K562 (cell line): ENCODE results near the gene GNAT1. TPM values are rescaled to one million over a fixed set of nuclear protein-coding genes. Genes with fewer than 3 reads are reported as not detected.

Source experiments
- ATAC-seq: fragments of 200-7000 bp; cut with Tn5 transposase; 3 replicates; pipeline ENCODE4 v1.9.1; 2020; ENCODE audit warnings: moderate library complexity
- BruUV-seq: library from RNA; stranded (reverse); fragments of 400-500 nt; replicated peaks from 2 replicates; lab custom pipeline; 2021; lab: Mats Ljungman, UMichigan
- CTCF ChIA-PET: fragments of 300-600 bp; formaldehyde crosslinking; extraction: SDS; loops from one replicate; lab custom pipeline; 2021; ENCODE audit warnings: low intra/inter-chr PET ratio; lab: Yijun Ruan, JAX
- POLR2A ChIA-PET: fragments of 300-600, 350-650 bp; sonication (Branson Sonifier 250); formaldehyde crosslinking; extraction: SDS; loops from one replicate; lab custom pipeline; 2021; ENCODE audit warnings: antibody characterized with exemption, inconsistent platforms; lab: Yijun Ruan, JAX
- DNase-seq, 4 experiments: peaks; one replicate each; pipeline versions ENCODE4 v3.0.0 to v3.0.0-alpha.2; 2011 to 2018; ENCODE audit warnings: low spot score in 3 of 4, mixed read lengths in 3 of 4; ENCODE audit errors: extremely low read depth in 1 of 4
- FAIRE-seq: peaks from 2 replicates; lab custom pipeline; 2011; peaks lifted over from hg19 to GRCh38; lab: Jason Lieb, UNC
- H2AFZ ChIP-seq: 2 replicates; pipeline ENCODE4 v1.6.0; 2011; ENCODE audit warnings: low read depth, low read length, control low read depth, inconsistent platforms
- H3K27ac ChIP-seq: fragments of 200-600 bp; 3 replicates; pipeline ENCODE4 v1.8.0; 2011; ENCODE audit warnings: low read depth, mild to moderate bottlenecking, control low read depth, inconsistent platforms, low read length, moderate library complexity, mixed read lengths; ENCODE audit errors: extremely low read depth
- H3K27me3 ChIP-seq, 2 experiments: fragments of 300-600 bp in 1 of 2; 2 replicates in 1 of 2; 3 replicates in 1 of 2; pipeline versions ENCODE4 v1.6.0 to v1.8.0; 2011; ENCODE audit warnings: inconsistent platforms in 2 of 2, low read length in 2 of 2, mild to moderate bottlenecking in 1 of 2, mixed read lengths in 1 of 2, moderate library complexity in 1 of 2; ENCODE audit not compliant: control insufficient read depth in 2 of 2, insufficient read depth in 2 of 2
- H3K36me3 ChIP-seq: fragments of 300-600 bp; 3 replicates; pipeline ENCODE4 v1.8.0; 2011; ENCODE audit warnings: mild to moderate bottlenecking, low read length, inconsistent platforms; ENCODE audit not compliant: control insufficient read depth, insufficient read depth
- H3K4me1 ChIP-seq, 2 experiments: fragments of 200-600 bp in 1 of 2; replicated peaks in 1 of 2; 2 replicates in 1 of 2; 3 replicates in 1 of 2; pipeline versions ENCODE4 v1.5.1 to v1.8.0; 2011; ENCODE audit warnings: inconsistent platforms in 2 of 2, low read length in 2 of 2, mild to moderate bottlenecking in 1 of 2, mixed read lengths in 1 of 2, moderate library complexity in 1 of 2; ENCODE audit not compliant: control insufficient read depth in 2 of 2, insufficient read depth in 2 of 2
- H3K4me2 ChIP-seq: 2 replicates; pipeline ENCODE4 v1.6.1; 2011; ENCODE audit warnings: low read length, control low read depth, inconsistent platforms, mixed read lengths; ENCODE audit not compliant: insufficient read depth
- H3K4me3 ChIP-seq: fragments of 200-600 bp; sonication (generic), shearing (Covaris generic); 2 replicates; pipeline ENCODE4 v1.5.1; 2016; ENCODE audit warnings: control low read depth, inconsistent platforms
- H3K79me2 ChIP-seq: fragments of 200-600 bp; 3 replicates; pipeline ENCODE4 v1.8.0; 2011; ENCODE audit warnings: low read length, inconsistent platforms; ENCODE audit not compliant: control insufficient read depth, insufficient read depth
- H3K9ac ChIP-seq, 2 experiments: 2 replicates each; pipeline versions ENCODE4 v1.6.0 to v1.6.1; 2011; ENCODE audit warnings: low read depth in 2 of 2, low read length in 2 of 2, control low read depth in 1 of 2, inconsistent platforms in 1 of 2, mild to moderate bottlenecking in 1 of 2, mixed read lengths in 1 of 2; ENCODE audit not compliant: insufficient read depth in 1 of 2
- H3K9me1 ChIP-seq: one replicate; pipeline ENCODE4 v1.6.0; 2011; ENCODE audit warnings: inconsistent platforms, mild to moderate bottlenecking, low read length, moderate library complexity; ENCODE audit not compliant: control insufficient read depth, insufficient read depth
- H3K9me3 ChIP-seq: replicated peaks from 2 replicates; pipeline ENCODE4 v1.5.1; 2011; ENCODE audit warnings: low read depth, low read length, inconsistent platforms; ENCODE audit not compliant: control insufficient read depth, insufficient read depth
- H4K20me1 ChIP-seq: replicated peaks from 2 replicates; pipeline ENCODE4 v1.6.1; 2011; ENCODE audit warnings: low read length, inconsistent platforms, mixed read lengths; ENCODE audit not compliant: control insufficient read depth, insufficient read depth
- MAX ChIP-seq: sonication (generic); formaldehyde crosslinking; IDR thresholded peaks from 2 replicates; pipeline ENCODE4 v1.9.0; 2022; ENCODE audit warnings: mild to moderate bottlenecking, missing genetic modification reagents
- SMAD4 ChIP-seq: fragments of 250-450 bp; sonication (Bioruptor Pico); conservative IDR thresholded peaks from 2 replicates; pipeline ENCODE4 v1.8.0; 2021; ENCODE audit warnings: inconsistent platforms, mild to moderate bottlenecking, moderate library complexity
- STAG1 ChIP-seq: sonication (generic); formaldehyde crosslinking; IDR thresholded peaks from 2 replicates; pipeline ENCODE4 v1.5.0; 2020; ENCODE audit warnings: missing genetic modification reagents, borderline replicate concordance
- TFAP4 ChIP-seq: sonication (generic); formaldehyde crosslinking; IDR thresholded peaks from 2 replicates; pipeline ENCODE4 v1.8.0; 2022; ENCODE audit warnings: missing genetic modification reagents, mild to moderate bottlenecking, moderate library complexity, borderline replicate concordance
- WGBS: fragments of 100-300 bp; shearing (Covaris generic); methylation state at CpG from one replicate; pipeline ENCODE4 v1.1.6; 2016; ENCODE audit warnings: low coverage, mixed read lengths; ENCODE audit not compliant: insufficient coverage; ENCODE audit errors: missing lambda C conversion rate; 5-methylcytosine and 5-hydroxymethylcytosine counted together
- in situ Hi-C: fragments of 300-500 bp; cut with MboI; formaldehyde crosslinking; loops from 4 replicates; pipeline ENCODE4 v1.15.0; 2018; ENCODE audit warnings: inconsistent platforms, mixed read lengths
- intact Hi-C: fragments of 100-400 bp; cut with micrococcal nuclease; formaldehyde crosslinking; loops from 2 replicates; pipeline ENCODE4 v1.14.2; 2022
- polyA plus RNA-seq, 8 experiments: library from polyadenylated mRNA; depleted of rRNA in 4 of 8; stranded (reverse) in 5 of 8; unstranded in 3 of 8; fragments of >200 nt; fragmentation: Nextera tagmentation in 2 of 8; fragmentation: Illumina TruSeq in 1 of 8; extraction: Ambion mirVana in 2 of 8; extraction: Trizol in 1 of 8; gene quantifications; 2 replicates each; pipeline versions ENCODE4 v1.2.1 to v1.2.3, GENCODE V29; 2011 to 2014; ENCODE audit warnings: inconsistent platforms in 1 of 8, missing spikeins in 1 of 8
- total RNA-seq, 7 experiments: library from RNA; depleted of rRNA in 6 of 7; stranded (reverse); fragments of >200 nt in 6 of 7; fragmentation: Illumina TruSeq in 2 of 7; extraction: Trizol in 2 of 7; gene quantifications; 2 replicates each; pipeline versions ENCODE4 v1.2.1 to v1.2.3, GENCODE V29; 2011 to 2021; ENCODE audit warnings: low replicate concordance in 1 of 7
- TF ChIP-seq, protein P1 (sequence below): fragments of 250-450 bp; sonication (Bioruptor Pico); IDR thresholded peaks from 2 replicates; pipeline ENCODE4 v1.8.0; 2022; ENCODE audit warnings: inconsistent platforms, mild to moderate bottlenecking, moderate library complexity, borderline replicate concordance

Gene GNAT1
- total and polyA plus RNA-seq, 9 of the 15 experiments (the other 6 are each of a cell fraction or from before 2014, with no cell fraction given), result not detected

DNA sequence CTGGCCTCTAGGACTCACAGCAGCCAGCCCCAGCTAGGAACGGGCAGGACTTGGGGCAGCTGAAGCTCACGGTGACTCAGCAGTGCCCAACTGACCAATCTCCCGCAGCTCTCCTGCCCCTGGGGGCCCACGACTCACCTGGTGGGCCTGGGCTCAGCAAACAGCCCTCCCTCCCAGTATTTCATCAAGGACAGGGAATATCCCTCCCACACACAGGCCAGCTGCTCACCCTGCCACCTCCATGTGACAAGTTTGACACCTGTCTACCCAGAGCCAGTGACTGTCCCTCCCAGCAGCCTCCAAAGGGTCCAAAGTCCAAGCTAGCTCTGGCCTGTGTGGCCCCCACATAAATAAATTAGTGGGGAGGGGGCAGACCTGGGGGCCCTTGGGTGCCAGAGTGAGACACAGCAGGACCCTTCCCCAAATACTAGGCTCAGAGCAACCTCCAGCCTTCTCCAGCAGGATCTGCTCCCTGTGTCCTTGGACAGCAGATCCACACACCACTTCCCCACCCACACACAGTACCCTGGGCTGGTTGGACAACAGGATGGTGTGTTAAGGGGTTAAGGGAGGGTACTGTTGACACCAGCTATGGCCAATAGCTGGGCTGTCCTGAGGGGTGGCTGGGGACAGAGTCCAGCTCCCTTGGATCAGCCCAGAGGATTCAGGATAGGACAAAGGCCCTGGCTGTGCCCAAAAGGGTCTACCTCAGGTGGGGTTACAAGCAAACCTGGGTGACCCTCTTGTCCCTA is 4.3 kb downstream of the GNAT1 start:
- ATAC-seq, result no peak
- ChIA-PET CTCF (interaction anchor here (0.6 to 4.9 kb wide), 4 partner anchors 28 to 78 kb away, joined by 3 to 91 read pairs (median 22); no protein-coding TSS in a partner anchor), POLR2A (interaction anchor here (0.6 to 0.9 kb wide), 3 partner anchors 46 to 195 kb away, joined by 3 read pairs; no protein-coding TSS in a partner anchor)
- TF ChIP-seq, protein P1, sequence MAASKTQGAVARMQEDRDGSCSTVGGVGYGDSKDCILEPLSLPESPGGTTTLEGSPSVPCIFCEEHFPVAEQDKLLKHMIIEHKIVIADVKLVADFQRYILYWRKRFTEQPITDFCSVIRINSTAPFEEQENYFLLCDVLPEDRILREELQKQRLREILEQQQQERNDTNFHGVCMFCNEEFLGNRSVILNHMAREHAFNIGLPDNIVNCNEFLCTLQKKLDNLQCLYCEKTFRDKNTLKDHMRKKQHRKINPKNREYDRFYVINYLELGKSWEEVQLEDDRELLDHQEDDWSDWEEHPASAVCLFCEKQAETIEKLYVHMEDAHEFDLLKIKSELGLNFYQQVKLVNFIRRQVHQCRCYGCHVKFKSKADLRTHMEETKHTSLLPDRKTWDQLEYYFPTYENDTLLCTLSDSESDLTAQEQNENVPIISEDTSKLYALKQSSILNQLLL, result no peak
- TF ChIP-seq MAX (CRISPR knock-in tag) (no peak), TFAP4 (CRISPR knock-in tag) (peak; percentile 22; the same call in 1 of the 2 replicates), STAG1 (CRISPR knock-in tag) (no peak), SMAD4 (CRISPR knock-in tag) (no peak)

More for the DNA sequence above, 4.3 kb downstream of the GNAT1 start:
- peaks cover 2 to 29% of the 10 kb centered on the region in 2 experiments; a peak in 2 of 5 replicates for H3K4me1 ChIP-seq
- H3K79me2 ChIP-seq, result no peaks in the 10 kb centered on the region
- no peak for FAIRE-seq
- no peak overlapping the region for H3K4me3 ChIP-seq
- H3K4me2 ChIP-seq, result no peak overlapping the region
- WGBS, result 0% methylated on average over 3 of the region's 4 CpGs
- DNase-seq, result no peak
- intact Hi-C loops (no loop called here), in situ Hi-C loops (no loop called here)
- no peak overlapping the region for H2AFZ ChIP-seq
- H3K9me1 ChIP-seq, result no peaks in the 10 kb centered on the region
- H3K36me3 ChIP-seq, result no peaks in the 10 kb centered on the region
- BruUV-seq, result no TSS peak
- peak overlapping the region in 1 of 2 experiments; percentile 64; a peak in 1 of 4 replicates for H3K9ac ChIP-seq
- H3K9me3 ChIP-seq, result no peaks in the 10 kb centered on the region
- H3K27me3 ChIP-seq, result peaks cover 0 to 16% of the 10 kb centered on the region in 2 experiments; a peak in 2 of 5 replicates
- no peaks in the 10 kb centered on the region; the same call in 1 of the 2 replicates for H4K20me1 ChIP-seq
- H3K27ac ChIP-seq, result no peak overlapping the region
